Dermis microvascular lymphatic vessel endothelial cell (primary cell): Measurements from ENCODE around the gene THAP8. TPM values are rescaled to one million over a fixed set of nuclear protein-coding genes. Genes with fewer than 3 reads are reported as not detected.
"Not testable (repeated sequence)": the region's sequence is repeated elsewhere in the genome, so short reads cannot be mapped to it uniquely, and the experiment has no call there.

Source experiments
- DNase-seq, 2 donors: peaks; one replicate each; pipeline versions ENCODE4 v3.0.0 to v3.0.0-alpha.2; 2010; ENCODE audit warnings: low read depth in 2 of 2
- total RNA-seq: library from RNA; depleted of rRNA; stranded (reverse); fragments of >200 nt; gene quantifications from 2 replicates; pipeline ENCODE4 v1.2.1, GENCODE V29; 2014

The THAP8 gene
- total RNA-seq, 1 donor from 2014 or later: 0.77 TPM

DNA sequence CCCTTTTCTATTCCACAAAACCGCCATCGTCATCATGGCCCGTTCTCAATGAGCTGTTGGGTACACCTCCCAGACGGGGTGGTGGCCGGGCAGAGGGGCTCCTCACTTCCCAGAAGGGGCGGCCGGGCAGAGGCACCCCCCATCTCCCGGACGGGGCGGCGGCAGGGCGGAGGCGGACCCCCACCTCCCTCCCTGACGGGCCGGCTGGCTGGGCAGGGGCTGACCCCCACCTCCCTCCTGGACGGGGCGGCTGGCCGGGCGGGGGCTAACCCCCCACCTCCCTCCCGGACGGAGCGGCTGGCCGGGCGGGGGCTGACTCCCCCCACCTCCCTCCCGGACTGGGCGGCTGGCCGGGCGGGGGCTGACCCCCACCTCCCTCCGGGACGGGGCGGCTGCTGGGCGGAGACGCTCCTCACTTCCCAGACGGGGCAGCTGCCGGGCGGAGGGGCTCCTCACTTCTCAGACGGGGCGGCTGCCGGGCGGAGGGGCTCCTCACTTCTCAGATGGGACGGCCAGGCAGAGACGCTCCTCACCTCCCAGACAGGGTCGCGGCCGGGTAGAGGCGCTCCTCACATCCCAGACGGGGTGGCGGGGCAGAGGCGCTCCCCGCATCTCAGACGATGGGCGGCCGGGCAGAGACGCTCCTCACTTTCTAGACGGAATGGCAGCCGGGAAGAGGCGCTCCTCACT lies 14.9 kb upstream of the THAP8 start:
- DNase-seq: not testable (repeated sequence)

DNA sequence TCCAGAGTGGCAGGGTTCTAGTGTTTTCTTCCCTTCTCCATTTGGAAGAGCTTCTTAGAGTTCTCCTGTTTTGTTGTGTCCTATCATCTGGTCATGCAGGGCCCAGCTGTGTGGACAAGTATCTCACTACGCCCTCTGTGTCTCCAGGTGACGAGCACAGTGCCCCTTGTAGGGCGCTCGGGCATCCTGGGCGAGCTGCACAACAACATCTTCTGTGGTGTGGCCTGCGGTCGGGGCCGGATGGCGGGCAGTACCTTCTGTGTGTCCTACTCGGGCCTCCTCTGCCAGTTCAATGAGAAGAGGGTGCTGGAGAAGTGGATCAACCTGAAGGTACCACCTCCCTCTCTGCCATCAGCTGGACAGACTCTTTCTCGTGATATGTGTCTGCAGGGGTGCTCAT lies 13.6 kb upstream of the THAP8 start:
- no peak for DNase-seq

DNA sequence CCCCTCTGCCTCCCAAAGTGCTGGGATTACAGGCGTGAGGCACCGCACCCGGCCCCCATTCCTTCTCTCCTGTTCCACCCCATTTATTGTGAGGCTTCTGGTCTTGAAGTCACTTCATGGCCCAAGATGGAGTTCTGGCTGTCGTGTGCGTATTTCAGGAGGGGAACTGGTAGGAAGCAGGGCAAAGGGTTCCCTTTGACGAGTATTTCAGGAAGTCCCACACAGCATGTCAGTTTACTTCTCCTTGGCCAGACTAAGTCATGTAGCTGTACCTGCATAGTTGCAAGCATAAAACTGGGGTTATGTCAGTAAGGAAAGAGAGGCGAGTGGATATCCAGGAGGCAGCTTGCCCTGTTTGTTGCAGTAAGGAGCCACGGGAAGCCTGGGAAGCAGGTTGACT lies 10.7 kb upstream of the THAP8 start:
- DNase-seq: no peak

DNA sequence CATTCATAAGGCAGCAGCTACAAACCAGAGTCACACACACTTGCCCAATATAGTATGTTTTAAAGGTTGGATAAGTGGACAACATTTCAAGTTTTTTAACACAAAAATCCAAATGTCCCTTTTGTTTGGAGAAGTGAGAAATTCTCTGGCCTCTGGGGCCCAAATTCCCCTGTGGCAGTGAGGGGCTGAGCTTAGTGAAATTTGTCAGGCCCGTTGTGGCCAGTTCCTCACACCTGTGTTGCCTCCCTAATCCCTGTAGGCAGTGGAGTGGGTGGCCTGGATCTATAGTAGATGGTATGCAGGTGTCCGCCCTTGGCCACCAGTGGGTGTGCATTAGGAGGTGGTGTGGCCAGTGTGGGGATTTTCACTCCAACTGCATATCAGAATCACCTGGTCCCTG lies 7.3 kb upstream of the THAP8 start:
- DNase-seq: no peak

DNA sequence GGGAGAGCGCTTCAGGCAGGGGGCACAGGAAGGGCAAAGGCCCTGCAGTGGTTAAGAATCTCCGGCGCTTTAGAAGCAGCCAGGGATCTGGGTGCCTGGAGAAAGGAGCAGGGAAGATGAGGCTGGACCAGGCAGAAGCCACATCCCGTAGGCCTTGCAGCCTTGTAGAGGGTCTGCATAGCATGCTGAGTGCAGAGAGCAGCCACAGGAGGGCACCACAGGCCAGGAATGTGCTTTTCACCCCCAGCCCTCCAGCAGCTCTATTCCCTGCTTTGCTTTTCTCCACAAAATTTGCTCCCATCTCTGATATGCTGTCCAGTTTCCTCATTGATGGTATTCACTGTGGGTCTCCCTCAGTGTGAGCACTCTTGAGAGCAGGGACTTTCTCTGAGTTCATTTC lies 6.3 kb upstream of the THAP8 start:
- DNase-seq: peak; percentile 64 to 79

DNA sequence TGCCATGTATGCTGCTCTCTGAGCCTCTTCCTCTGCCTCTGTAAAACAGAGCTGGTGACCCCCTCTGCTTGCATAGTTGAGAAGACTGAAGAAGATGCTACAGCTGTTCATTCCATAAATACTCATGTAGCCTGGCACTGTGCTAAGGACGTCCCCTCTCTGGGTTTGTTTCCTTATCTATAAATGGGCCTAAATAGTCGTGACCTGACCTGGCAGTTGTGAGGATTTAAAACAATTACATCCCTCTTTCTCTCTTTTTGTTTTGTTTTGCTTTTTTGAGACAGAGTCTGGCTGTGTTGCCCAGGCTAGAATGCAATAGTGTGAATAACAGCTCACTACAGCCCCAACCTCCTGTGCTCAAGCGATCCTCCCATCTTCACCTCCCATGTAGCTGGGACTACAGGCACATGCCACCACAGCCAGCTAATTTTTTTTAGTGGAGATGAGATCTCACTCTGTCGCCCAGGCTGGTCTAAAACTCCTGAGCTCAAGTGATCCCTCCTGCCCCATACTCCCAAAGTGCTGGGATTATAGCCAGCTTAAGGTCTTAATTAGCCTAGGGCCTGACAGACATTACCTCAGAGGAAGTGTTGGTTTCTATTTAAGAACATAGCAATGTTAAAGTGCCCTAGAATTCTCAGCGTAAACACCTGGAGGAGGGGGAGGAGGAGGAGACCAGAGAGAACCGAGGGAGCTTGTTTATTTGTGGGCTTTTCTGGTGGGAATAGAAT lies 5.3 kb upstream of the THAP8 start:
- no peak for DNase-seq

DNA sequence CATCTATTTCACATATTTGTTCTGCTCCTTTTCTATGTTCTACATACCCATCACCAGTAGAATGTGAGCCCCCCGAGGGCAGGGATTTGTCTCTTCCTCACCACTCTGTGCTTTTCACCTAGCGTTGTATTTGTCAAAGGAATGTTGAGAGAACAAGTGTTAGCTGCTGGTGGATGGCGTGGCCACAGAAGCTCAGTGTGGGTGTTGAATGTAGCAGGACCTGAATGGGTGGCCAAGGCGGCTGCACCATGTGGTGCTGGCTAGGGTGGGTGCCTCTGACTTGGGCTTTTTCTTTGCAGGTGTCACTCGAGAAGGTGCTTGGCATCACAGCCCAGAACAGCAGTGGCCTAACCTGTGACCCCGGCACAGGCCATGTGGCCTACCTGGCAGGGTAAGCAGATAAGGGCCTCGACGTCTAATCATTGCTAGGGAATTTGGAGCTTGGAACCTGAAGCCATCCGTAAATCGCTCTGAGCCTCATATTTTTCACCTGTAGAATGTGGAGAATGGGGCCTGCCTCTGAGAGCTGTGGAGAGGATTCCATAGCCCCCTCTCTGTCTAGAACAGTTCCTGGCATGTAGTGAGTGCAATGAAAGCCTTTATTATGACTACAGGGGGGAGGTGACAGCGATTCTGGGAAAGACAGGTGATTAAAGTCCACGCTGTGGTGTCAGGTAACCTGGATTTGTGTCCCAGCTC lies 4.5 kb upstream of the THAP8 start:
- no peak for DNase-seq

DNA sequence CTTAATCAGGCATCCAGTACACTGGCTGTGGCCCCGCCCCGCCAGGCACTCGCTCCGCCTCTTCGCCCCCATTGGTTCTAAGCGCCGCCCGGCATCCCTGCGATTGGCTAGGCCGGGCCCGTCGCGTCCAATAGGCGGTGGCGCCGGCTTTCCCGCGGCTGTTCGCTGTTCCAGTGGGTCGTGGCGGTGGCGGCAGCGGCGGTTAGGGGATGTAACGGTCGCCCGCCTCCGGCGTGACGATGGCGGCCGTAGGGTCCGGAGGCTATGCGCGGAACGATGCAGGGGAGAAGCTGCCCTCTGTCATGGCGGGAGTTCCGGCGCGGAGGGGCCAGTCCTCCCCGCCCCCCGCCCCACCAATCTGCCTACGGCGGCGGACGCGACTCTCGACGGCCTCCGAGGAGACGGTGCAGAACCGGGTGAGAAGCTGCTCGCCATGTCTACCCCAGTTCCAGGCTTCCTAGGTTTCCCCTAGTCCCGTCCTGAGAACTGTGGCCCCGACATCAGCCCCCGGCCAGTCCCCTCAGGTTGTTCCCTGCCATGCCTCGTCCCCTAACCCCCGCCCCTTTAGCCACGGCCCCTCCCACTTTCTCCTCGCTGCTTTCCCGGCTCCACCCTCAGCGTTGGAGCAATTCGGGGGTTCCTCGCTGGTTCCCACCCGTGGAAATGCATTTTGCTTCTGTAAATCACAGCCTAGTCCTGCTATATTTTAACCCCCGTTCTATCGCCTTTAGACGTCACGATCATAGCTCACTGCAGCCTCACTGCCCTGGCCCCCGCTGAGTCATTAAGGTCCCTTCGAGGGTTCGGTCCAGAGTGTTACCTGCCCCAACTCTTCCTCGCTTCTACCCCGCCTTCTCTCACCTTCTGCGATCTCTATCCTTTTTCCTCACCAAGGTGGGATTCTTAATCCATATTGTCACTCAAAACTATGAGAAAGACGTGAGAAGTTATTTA lies 925 bp upstream of the THAP8 start, which contains the start of gene WDR62:
WDR62 (plus strand) TSS at position 165 of the 954 bp plus-strand sequence; CDS start at position 240, 75 bp downstream.
- peak; percentile 80 to 95 for DNase-seq

DNA sequence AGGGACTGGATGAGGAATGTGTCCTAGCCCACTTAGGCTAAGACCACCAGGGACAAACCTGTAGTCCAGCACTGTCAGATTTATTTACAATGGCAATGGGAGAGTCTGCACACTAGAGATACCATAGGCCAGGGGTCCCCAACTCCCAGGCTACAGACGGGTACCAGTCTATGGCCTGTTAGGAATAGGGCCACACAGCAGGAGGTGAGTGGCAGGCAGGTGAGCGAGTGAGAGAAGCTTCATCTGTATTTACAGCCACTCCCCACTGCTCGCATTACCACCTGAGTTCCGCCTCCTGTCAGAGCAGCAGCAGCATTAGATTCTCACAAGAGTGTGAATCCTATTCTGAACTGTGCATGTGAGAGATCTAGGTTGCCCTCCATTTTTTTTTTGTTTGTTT lies 2.4 kb downstream of the THAP8 start:
- no peak for DNase-seq

DNA sequence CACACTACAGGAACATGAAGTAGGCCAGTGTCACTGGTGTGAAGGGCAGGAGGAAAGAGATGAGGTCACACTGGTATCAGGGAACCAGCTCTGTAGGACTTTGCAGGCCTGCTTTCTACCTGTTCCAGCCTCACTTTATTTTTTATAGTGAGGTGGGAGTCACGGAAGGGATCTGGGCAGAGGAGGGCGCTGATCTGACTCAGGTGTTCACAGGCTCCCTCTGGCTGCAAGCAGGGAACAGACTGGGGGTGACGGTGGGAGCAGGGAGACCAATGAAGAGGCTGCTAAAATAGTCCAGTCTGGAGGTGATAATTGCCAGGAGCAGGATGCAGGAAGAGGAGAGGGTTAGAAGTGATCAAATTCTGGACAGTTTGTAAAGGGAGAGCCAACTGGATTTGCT lies 2.8 kb downstream of the THAP8 start:
- DNase-seq: peak in 1 of 2 donors; percentile 19

DNA sequence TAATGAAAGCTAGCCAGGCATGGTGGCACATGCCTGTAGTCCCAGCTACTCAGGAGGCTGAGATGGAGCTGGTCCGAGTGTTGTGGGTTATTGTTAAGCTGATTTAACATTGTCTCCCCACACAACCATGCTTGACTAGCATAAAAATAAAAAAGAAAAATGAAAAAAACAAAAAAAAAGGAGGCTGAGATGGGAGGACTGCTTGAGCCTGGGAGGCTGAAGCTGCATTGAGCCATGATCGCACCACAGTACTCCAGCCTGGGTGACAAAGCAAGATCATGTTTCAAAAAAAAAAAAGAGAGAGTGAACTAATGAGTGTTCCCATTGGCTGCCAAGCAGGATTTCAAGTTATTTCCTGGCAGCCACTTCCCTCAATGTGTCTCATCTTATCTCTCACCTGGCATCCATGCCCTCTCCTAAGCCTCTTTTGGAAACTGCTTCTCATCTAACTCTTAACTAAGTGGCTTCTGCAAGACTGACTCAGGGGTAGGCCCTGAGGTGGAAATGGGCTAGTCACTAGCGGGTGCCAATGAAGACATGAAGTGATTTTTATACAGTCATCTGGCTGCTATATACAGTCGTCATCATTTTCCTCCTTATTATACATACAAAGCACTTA lies 4.9 kb downstream of the THAP8 start:
- DNase-seq: no peak

DNA sequence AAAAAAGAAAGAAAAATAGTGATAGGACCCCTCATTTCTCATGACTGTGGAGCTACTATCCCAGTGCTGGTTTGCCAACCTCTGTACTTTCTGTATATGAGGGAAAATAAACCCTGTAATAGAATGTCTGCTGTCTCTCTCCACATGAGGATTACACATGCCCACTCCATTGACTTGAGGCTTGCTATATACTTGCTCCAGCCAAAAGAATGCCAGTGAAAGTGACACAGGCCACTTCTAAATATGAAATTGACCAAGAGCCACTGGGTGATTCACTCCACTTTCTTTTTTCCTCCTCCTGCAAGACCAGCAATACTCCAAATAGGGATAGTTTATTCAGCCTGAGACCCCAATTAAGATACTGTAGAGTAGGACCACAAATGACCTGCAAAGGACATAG lies 6.2 kb downstream of the THAP8 start:
- no peak for DNase-seq

DNA sequence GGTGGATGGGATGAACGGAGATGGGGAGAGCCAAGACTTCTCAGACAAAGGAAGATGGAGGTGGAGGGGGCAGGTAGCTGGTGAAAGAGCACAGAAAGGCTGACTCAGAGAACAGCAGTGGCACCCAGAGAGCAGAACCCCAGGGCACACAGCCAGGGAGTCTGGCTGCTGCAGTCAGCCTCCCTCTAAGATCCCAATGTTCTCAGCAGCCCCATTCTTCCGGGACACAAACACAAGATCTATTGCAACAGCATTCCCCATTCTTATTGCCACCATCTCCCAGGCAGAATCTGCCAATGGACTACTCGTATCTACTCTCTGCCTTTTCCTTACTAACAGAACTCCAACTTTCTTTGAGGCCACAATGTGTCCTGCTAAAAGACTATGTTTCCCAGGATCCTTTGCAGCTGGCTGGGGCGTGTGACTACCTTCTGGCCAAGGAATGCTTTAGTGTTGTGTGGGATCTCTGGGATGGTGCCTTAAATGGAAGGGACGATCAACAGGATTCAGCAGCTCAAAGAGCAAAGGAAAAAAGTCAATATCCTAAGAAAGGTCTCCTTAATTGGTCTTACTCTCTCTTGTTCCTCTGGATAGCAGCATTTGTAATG lies 7.5 kb downstream of the THAP8 start:
- DNase-seq: no peak

DNA sequence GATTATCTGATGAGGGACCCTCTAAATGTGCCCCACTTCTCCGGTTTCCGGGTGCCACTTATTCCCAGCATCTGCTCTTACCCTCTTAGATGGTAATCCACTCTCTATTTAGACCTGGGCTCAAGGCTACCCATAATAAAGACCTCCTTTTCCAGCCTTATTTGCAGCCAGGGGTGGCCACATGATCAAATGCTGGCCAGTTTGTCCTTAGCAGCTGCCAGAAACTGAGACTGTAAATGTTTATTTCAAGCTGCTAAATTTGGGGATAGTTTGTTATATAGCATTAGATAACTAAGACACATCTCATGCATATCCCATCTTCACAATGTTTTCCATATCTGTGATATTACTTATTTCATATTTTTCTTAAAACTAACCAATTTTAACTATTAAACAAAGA lies 10.1 kb downstream of the THAP8 start:
- DNase-seq: no peak

DNA sequence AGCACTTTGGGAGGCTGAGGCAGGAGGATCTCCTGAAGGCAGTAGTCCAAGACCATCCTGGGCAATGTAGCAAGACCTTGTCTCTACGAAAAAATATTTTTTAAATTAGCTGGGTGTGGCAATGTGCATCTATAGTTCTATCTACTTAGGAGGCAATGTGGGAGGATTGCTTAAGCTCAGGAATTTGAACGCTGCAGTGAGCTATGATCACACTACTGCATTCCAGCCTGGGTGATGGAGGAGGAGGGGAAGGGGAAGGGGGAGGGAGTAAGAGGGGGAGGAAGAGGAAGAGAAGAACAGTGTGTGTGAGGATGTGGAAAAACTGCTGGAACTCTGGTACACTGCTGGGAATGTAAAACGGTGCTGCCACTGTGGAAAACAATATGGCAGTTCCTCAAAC lies 12.3 kb downstream of the THAP8 start:
- DNase-seq: no peak

DNA sequence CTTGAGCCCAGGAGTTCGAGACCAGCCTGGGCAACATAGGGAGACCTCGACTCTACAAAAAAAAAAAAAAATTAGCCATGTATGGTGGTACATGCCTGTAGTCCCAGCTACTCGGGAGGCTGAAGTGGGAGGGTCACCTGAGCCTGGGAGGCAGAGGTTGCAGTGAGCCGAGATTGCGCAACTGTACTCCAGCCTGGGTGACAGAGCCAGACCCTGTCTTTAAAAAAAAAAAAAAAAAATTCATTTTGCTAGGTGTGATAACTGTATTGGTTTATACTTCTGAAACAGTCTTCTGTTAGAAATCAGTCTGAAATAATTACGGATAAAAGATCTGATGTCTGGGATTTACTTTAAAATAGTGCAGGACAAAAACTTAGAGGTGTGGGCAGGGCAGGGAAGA lies 13.0 kb downstream of the THAP8 start:
- DNase-seq: not testable (repeated sequence)

DNA sequence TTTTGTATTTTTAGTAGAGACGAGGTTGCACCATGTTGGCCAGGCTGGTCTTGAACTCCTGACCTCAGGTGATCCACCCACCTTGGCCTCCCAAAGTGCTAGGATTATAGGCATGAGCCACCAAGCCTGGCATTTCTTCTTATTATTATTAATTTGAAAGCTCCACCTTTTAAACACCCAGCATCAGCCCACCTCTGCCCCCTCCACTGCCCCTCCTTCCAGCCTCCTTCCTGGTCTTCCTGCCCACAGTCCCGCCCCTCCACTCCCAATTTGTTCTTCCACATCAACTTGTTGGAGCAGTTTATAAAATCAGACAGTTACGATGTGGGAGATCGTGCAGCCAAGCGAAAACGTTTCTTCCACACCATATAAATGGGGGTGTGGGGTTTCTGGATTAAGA lies 13.6 kb downstream of the THAP8 start:
- no peak for DNase-seq

DNA sequence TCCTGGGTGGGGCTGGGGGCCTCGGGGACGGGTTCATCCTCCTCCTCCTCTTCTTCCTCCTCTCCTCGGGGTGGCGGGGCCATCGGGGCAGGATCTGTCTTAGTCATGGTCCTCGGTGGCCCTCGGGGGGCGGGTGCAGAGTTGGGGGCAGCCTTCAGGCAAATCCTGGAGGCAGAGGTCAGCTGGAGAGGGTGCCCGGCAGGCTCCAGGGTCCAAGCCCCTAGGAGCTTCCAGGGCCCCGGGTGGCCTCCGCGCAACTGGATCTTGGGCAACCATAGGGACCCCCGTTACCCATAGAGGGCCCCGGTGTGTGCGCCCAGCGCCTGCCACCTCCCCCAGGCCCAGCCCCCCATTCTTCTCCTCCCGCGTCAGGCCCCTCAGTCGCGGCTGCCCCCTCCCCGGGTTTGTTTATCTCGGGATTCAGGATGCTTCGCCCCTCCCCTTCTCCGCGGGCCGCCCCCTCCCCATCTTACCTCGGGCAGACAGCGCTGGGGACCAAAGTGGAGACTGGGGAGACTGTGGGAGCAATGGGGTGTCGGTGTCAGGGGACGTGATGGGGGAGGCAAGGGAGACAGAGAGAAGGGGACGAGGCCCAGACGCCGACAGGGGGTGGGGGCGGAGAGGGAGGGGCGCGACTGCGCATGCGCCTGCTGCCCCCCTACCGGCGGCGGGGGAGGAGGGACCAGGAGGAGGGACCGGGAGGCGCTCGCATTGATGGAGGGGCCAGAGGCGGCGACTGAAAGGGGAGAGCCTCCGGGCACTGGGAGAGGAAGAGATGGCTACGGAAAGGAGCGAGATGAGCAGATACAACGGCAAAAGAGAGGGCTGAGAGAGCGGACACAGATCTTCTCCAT lies 21.6 kb downstream of the THAP8 start, which contains the start of gene CLIP3:
CLIP3 (minus strand) TSS at position 623 of the 854 bp plus-strand sequence; CDS start at position 107, 516 bp downstream.
- peak in 1 of 2 donors; percentile 67 for DNase-seq

DNA sequence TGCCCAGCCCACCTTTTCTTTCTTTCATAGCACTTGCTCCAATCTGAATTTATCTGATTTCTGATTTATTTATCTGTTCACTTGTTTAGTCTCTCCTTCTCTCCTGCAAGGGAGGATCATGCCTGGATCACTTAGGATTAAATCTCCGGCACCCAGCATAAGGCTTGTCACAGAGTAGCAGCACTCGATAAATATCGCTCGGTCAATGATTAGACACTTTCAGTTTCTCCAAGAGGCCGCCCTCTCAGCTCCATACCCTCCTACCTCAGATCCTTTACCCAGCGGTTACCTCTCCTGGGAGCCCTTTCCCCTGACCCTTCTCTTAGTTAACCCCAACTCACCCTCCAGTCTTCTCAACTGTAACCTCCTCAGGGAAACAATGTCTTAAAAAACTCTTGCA lies 22.8 kb downstream of the THAP8 start:
- no peak for DNase-seq
